Adrenal gland (tissue), 5 donors: ENCODE data around the gene PAX5.

Source experiments
- POLR2A ChIP-seq, 2 donors: fragments of 450-650 bp; IDR thresholded peaks; one replicate each; pipeline ENCODE4 v1.6.1; 2017; ENCODE audit warnings: antibody characterized with exemption in 2 of 2, mild to moderate bottlenecking in 2 of 2, moderate library complexity in 1 of 2
- TF ChIP-seq, protein P1 (sequence below), 6 experiments: fragments of 450-650 bp in 4 of 6; fragments of 200-600 bp in 2 of 6; sonication (generic) in 1 of 6; IDR thresholded peaks; 1 replicate in 5 of 6; 2 replicates in 1 of 6; pipeline versions ENCODE4 v1.5.1 to v1.8.0; 2016 to 2021; ENCODE audit warnings: antibody characterized with exemption in 6 of 6, mild to moderate bottlenecking in 2 of 6, moderate library complexity in 1 of 6
- donor health status: DM: no; HTN: no; CAD: no.

DNA sequence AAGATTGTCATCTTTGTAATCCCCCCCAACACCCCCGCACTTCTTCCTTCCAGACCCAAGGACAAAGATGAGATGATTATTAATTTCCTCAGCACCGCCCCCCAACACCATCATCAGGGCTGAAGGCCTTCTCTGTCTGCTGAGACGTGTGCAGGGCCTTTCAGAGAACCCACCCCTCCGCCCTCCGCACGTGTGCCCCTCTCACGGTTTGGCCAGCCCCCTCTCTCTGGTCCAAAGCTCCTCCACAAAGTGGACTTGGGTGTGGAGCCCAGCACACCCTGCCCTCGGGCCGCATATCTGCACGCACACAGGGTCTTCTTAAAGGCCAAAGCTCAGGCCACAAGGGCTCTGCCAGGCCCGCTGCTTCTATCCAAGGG, 32.0 kb downstream of the PAX5 start:
- TF ChIP-seq POLR2A (IDR thresholded peaks at IDR 0.05) = no peak
- TF ChIP-seq, protein P1, sequence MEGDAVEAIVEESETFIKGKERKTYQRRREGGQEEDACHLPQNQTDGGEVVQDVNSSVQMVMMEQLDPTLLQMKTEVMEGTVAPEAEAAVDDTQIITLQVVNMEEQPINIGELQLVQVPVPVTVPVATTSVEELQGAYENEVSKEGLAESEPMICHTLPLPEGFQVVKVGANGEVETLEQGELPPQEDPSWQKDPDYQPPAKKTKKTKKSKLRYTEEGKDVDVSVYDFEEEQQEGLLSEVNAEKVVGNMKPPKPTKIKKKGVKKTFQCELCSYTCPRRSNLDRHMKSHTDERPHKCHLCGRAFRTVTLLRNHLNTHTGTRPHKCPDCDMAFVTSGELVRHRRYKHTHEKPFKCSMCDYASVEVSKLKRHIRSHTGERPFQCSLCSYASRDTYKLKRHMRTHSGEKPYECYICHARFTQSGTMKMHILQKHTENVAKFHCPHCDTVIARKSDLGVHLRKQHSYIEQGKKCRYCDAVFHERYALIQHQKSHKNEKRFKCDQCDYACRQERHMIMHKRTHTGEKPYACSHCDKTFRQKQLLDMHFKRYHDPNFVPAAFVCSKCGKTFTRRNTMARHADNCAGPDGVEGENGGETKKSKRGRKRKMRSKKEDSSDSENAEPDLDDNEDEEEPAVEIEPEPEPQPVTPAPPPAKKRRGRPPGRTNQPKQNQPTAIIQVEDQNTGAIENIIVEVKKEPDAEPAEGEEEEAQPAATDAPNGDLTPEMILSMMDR (IDR thresholded peaks at IDR 0.05) = no peak
